K562 (cell line): ENCODE results near the gene OLFML2B. TPM values are rescaled to one million over a fixed set of nuclear protein-coding genes. Genes with fewer than 3 reads are reported as not detected.

Experiments used
- ATAC-seq: fragments of 200-7000 bp; cut with Tn5 transposase; 3 replicates; pipeline ENCODE4 v1.9.1; 2020; ENCODE audit warnings: moderate library complexity
- BruUV-seq: library from RNA; stranded (reverse); fragments of 400-500 nt; replicated peaks from 2 replicates; lab custom pipeline; 2021; lab: Mats Ljungman, UMichigan
- CTCF ChIA-PET: fragments of 300-600 bp; formaldehyde crosslinking; extraction: SDS; loops from one replicate; lab custom pipeline; 2021; ENCODE audit warnings: low intra/inter-chr PET ratio; lab: Yijun Ruan, JAX
- POLR2A ChIA-PET: fragments of 300-600, 350-650 bp; sonication (Branson Sonifier 250); formaldehyde crosslinking; extraction: SDS; loops from one replicate; lab custom pipeline; 2021; ENCODE audit warnings: antibody characterized with exemption, inconsistent platforms; lab: Yijun Ruan, JAX
- DNase-seq, 4 experiments: peaks; one replicate each; pipeline versions ENCODE4 v3.0.0 to v3.0.0-alpha.2; 2011 to 2018; ENCODE audit warnings: low spot score in 3 of 4, mixed read lengths in 3 of 4; ENCODE audit errors: extremely low read depth in 1 of 4
- FAIRE-seq: peaks from 2 replicates; lab custom pipeline; 2011; peaks lifted over from hg19 to GRCh38; lab: Jason Lieb, UNC
- H2AFZ ChIP-seq: 2 replicates; pipeline ENCODE4 v1.6.0; 2011; ENCODE audit warnings: low read depth, low read length, control low read depth, inconsistent platforms
- H3K27ac ChIP-seq: fragments of 200-600 bp; 3 replicates; pipeline ENCODE4 v1.8.0; 2011; ENCODE audit warnings: low read depth, mild to moderate bottlenecking, control low read depth, inconsistent platforms, low read length, moderate library complexity, mixed read lengths; ENCODE audit errors: extremely low read depth
- H3K27me3 ChIP-seq, 2 experiments: fragments of 300-600 bp in 1 of 2; 2 replicates in 1 of 2; 3 replicates in 1 of 2; pipeline versions ENCODE4 v1.6.0 to v1.8.0; 2011; ENCODE audit warnings: inconsistent platforms in 2 of 2, low read length in 2 of 2, mild to moderate bottlenecking in 1 of 2, mixed read lengths in 1 of 2, moderate library complexity in 1 of 2; ENCODE audit not compliant: control insufficient read depth in 2 of 2, insufficient read depth in 2 of 2
- H3K36me3 ChIP-seq: fragments of 300-600 bp; 3 replicates; pipeline ENCODE4 v1.8.0; 2011; ENCODE audit warnings: mild to moderate bottlenecking, low read length, inconsistent platforms; ENCODE audit not compliant: control insufficient read depth, insufficient read depth
- H3K4me1 ChIP-seq, 2 experiments: fragments of 200-600 bp in 1 of 2; replicated peaks in 1 of 2; 2 replicates in 1 of 2; 3 replicates in 1 of 2; pipeline versions ENCODE4 v1.5.1 to v1.8.0; 2011; ENCODE audit warnings: inconsistent platforms in 2 of 2, low read length in 2 of 2, mild to moderate bottlenecking in 1 of 2, mixed read lengths in 1 of 2, moderate library complexity in 1 of 2; ENCODE audit not compliant: control insufficient read depth in 2 of 2, insufficient read depth in 2 of 2
- H3K4me2 ChIP-seq: 2 replicates; pipeline ENCODE4 v1.6.1; 2011; ENCODE audit warnings: low read length, control low read depth, inconsistent platforms, mixed read lengths; ENCODE audit not compliant: insufficient read depth
- H3K4me3 ChIP-seq: fragments of 200-600 bp; sonication (generic), shearing (Covaris generic); 2 replicates; pipeline ENCODE4 v1.5.1; 2016; ENCODE audit warnings: control low read depth, inconsistent platforms
- H3K79me2 ChIP-seq: fragments of 200-600 bp; 3 replicates; pipeline ENCODE4 v1.8.0; 2011; ENCODE audit warnings: low read length, inconsistent platforms; ENCODE audit not compliant: control insufficient read depth, insufficient read depth
- H3K9ac ChIP-seq, 2 experiments: 2 replicates each; pipeline versions ENCODE4 v1.6.0 to v1.6.1; 2011; ENCODE audit warnings: low read depth in 2 of 2, low read length in 2 of 2, control low read depth in 1 of 2, inconsistent platforms in 1 of 2, mild to moderate bottlenecking in 1 of 2, mixed read lengths in 1 of 2; ENCODE audit not compliant: insufficient read depth in 1 of 2
- H3K9me1 ChIP-seq: one replicate; pipeline ENCODE4 v1.6.0; 2011; ENCODE audit warnings: inconsistent platforms, mild to moderate bottlenecking, low read length, moderate library complexity; ENCODE audit not compliant: control insufficient read depth, insufficient read depth
- H3K9me3 ChIP-seq: replicated peaks from 2 replicates; pipeline ENCODE4 v1.5.1; 2011; ENCODE audit warnings: low read depth, low read length, inconsistent platforms; ENCODE audit not compliant: control insufficient read depth, insufficient read depth
- H4K20me1 ChIP-seq: replicated peaks from 2 replicates; pipeline ENCODE4 v1.6.1; 2011; ENCODE audit warnings: low read length, inconsistent platforms, mixed read lengths; ENCODE audit not compliant: control insufficient read depth, insufficient read depth
- FUS ChIP-seq: fragments of 200-400 bp; formaldehyde crosslinking; optimal IDR thresholded peaks from 2 replicates; pipeline ENCODE3; 2017; ENCODE audit warnings: low read depth, low read length
- PTRF ChIP-seq: fragments of 450-650 bp; IDR thresholded peaks from 2 replicates; pipeline ENCODE4 v1.6.1; 2016; ENCODE audit warnings: mild to moderate bottlenecking, missing genetic modification characterization, missing compliant biosample characterization
- ZFP1 ChIP-seq: fragments of 450-650 bp; formaldehyde crosslinking; IDR thresholded peaks from 2 replicates; pipeline ENCODE4 v1.4.0; 2020; ENCODE audit warnings: mild to moderate bottlenecking, mixed read lengths
- ZNF134 ChIP-seq: fragments of 250-450 bp; sonication (Bioruptor Pico); conservative IDR thresholded peaks from 2 replicates; pipeline ENCODE4 v1.4.0; 2020
- ZNF780A ChIP-seq: fragments of 250-450 bp; sonication (Bioruptor Pico); IDR thresholded peaks from 2 replicates; pipeline ENCODE4 v1.5.0; 2021; ENCODE audit warnings: mild to moderate bottlenecking
- in situ Hi-C: fragments of 300-500 bp; cut with MboI; formaldehyde crosslinking; loops from 4 replicates; pipeline ENCODE4 v1.15.0; 2018; ENCODE audit warnings: inconsistent platforms, mixed read lengths
- intact Hi-C: fragments of 100-400 bp; cut with micrococcal nuclease; formaldehyde crosslinking; loops from 2 replicates; pipeline ENCODE4 v1.14.2; 2022
- polyA plus RNA-seq, 8 experiments: library from polyadenylated mRNA; depleted of rRNA in 4 of 8; stranded (reverse) in 5 of 8; unstranded in 3 of 8; fragments of >200 nt; fragmentation: Nextera tagmentation in 2 of 8; fragmentation: Illumina TruSeq in 1 of 8; extraction: Ambion mirVana in 2 of 8; extraction: Trizol in 1 of 8; gene quantifications; 2 replicates each; pipeline versions ENCODE4 v1.2.1 to v1.2.3, GENCODE V29; 2011 to 2014; ENCODE audit warnings: inconsistent platforms in 1 of 8, missing spikeins in 1 of 8
- total RNA-seq, 7 experiments: library from RNA; depleted of rRNA in 6 of 7; stranded (reverse); fragments of >200 nt in 6 of 7; fragmentation: Illumina TruSeq in 2 of 7; extraction: Trizol in 2 of 7; gene quantifications; 2 replicates each; pipeline versions ENCODE4 v1.2.1 to v1.2.3, GENCODE V29; 2011 to 2021; ENCODE audit warnings: low replicate concordance in 1 of 7
- TF ChIP-seq, protein P1 (sequence below): fragments of 450-650 bp; formaldehyde crosslinking; IDR thresholded peaks from 2 replicates; pipeline ENCODE4 v1.4.0; 2022; ENCODE audit warnings: mild to moderate bottlenecking, moderate library complexity
- TF ChIP-seq, protein P2 (sequence below): fragments of 450-650 bp; IDR thresholded peaks from 2 replicates; pipeline ENCODE4 v1.6.1; 2016; ENCODE audit warnings: mild to moderate bottlenecking, moderate library complexity
- TF ChIP-seq, protein P3 (sequence below), 2 experiments: fragments of 450-650 bp in 1 of 2; sonication (generic) in 1 of 2; formaldehyde crosslinking; conservative IDR thresholded peaks; 2 replicates each; pipeline versions ENCODE4 v1.4.0 to v1.8.1; 2020 to 2022; ENCODE audit warnings: mild to moderate bottlenecking in 1 of 2, missing genetic modification reagents in 1 of 2

OLFML2B gene
- total and polyA plus RNA-seq, 9 of the 15 experiments (the other 6 are each of a cell fraction or from before 2014, with no cell fraction given): not detected

DNA sequence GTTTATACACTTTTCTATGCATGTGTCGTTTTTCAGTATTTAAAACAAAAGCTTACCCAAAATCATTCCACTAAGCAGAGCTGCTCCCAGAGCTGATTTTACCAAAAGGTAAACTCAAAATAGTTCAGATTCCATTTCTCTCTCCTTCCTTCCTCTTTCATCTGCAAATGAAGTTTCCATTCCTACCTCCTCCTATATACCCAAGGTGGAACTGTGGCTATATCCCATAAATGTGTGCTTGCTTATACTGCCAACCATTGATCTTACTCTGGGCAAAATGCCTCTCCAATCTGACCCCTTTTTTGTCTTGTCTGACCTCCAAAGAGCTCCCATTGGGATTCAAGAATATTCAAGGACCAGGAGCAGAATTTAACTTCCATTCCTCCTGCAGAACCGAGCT lies 9.5 kb downstream of the OLFML2B start (continued):
- TF ChIP-seq, protein P1, sequence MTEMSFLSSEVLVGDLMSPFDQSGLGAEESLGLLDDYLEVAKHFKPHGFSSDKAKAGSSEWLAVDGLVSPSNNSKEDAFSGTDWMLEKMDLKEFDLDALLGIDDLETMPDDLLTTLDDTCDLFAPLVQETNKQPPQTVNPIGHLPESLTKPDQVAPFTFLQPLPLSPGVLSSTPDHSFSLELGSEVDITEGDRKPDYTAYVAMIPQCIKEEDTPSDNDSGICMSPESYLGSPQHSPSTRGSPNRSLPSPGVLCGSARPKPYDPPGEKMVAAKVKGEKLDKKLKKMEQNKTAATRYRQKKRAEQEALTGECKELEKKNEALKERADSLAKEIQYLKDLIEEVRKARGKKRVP: no peak
- TF ChIP-seq ZNF134 (no peak), PTRF (tag) (no peak)

DNA sequence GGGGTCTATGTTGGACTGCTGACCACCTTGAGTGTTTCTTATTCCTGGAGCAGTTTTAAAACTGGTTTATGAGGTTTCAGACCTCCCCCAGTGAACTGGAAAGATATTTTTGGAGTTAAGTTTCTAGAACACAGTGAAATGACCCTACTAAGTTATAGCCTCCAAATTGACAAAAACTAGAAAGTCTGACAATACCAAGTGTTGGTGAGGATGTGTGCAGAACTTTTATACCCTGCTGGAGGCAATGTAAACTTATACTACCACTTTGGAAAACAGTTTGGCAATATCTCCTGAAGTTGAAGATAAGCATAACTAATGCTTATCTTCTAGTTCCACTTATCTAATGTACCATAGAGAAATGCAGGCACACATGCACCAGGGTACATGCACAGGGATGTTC lies 10.4 kb downstream of the OLFML2B start:
- intact Hi-C loops: no loop called here
- FAIRE-seq (no peak), DNase-seq (no peak), ATAC-seq (no peak)
- Histone ChIP-seq H3K4me2 (no peak overlapping the region), H3K36me3 (no peaks in the 10 kb centered on the region), H3K9ac (no peak overlapping the region), H3K4me1 (no peaks in the 10 kb centered on the region), H3K79me2 (no peaks in the 10 kb centered on the region), H3K27ac (no peak overlapping the region), H3K4me3 (no peak overlapping the region), H3K27me3 (peaks cover 3 to 50% of the 10 kb centered on the region in 2 experiments; a peak in 3 of 5 replicates), H2AFZ (no peak overlapping the region), H3K9me3 (no peaks in the 10 kb centered on the region), H3K9me1 (no peaks in the 10 kb centered on the region), H4K20me1 (no peaks in the 10 kb centered on the region)
- BruUV-seq: no TSS peak
- CTCF ChIA-PET: no interaction called here
- POLR2A ChIA-PET: interaction anchor here (0.6 to 1.1 kb wide), 2 partner anchors 10 to 205 kb away, joined by 3 to 6 read pairs; partner anchors contain the start of gene OLFML2B
- in situ Hi-C loops: loop anchor here (25.0 kb wide), 1 partner anchor 551 kb away; no protein-coding TSS in a partner anchor
- TF ChIP-seq FUS (no peak), ZFP1 (CRISPR knock-in tag) (peak; percentile 95), ZNF780A (CRISPR knock-in tag) (no peak)
- TF ChIP-seq, protein P2, sequence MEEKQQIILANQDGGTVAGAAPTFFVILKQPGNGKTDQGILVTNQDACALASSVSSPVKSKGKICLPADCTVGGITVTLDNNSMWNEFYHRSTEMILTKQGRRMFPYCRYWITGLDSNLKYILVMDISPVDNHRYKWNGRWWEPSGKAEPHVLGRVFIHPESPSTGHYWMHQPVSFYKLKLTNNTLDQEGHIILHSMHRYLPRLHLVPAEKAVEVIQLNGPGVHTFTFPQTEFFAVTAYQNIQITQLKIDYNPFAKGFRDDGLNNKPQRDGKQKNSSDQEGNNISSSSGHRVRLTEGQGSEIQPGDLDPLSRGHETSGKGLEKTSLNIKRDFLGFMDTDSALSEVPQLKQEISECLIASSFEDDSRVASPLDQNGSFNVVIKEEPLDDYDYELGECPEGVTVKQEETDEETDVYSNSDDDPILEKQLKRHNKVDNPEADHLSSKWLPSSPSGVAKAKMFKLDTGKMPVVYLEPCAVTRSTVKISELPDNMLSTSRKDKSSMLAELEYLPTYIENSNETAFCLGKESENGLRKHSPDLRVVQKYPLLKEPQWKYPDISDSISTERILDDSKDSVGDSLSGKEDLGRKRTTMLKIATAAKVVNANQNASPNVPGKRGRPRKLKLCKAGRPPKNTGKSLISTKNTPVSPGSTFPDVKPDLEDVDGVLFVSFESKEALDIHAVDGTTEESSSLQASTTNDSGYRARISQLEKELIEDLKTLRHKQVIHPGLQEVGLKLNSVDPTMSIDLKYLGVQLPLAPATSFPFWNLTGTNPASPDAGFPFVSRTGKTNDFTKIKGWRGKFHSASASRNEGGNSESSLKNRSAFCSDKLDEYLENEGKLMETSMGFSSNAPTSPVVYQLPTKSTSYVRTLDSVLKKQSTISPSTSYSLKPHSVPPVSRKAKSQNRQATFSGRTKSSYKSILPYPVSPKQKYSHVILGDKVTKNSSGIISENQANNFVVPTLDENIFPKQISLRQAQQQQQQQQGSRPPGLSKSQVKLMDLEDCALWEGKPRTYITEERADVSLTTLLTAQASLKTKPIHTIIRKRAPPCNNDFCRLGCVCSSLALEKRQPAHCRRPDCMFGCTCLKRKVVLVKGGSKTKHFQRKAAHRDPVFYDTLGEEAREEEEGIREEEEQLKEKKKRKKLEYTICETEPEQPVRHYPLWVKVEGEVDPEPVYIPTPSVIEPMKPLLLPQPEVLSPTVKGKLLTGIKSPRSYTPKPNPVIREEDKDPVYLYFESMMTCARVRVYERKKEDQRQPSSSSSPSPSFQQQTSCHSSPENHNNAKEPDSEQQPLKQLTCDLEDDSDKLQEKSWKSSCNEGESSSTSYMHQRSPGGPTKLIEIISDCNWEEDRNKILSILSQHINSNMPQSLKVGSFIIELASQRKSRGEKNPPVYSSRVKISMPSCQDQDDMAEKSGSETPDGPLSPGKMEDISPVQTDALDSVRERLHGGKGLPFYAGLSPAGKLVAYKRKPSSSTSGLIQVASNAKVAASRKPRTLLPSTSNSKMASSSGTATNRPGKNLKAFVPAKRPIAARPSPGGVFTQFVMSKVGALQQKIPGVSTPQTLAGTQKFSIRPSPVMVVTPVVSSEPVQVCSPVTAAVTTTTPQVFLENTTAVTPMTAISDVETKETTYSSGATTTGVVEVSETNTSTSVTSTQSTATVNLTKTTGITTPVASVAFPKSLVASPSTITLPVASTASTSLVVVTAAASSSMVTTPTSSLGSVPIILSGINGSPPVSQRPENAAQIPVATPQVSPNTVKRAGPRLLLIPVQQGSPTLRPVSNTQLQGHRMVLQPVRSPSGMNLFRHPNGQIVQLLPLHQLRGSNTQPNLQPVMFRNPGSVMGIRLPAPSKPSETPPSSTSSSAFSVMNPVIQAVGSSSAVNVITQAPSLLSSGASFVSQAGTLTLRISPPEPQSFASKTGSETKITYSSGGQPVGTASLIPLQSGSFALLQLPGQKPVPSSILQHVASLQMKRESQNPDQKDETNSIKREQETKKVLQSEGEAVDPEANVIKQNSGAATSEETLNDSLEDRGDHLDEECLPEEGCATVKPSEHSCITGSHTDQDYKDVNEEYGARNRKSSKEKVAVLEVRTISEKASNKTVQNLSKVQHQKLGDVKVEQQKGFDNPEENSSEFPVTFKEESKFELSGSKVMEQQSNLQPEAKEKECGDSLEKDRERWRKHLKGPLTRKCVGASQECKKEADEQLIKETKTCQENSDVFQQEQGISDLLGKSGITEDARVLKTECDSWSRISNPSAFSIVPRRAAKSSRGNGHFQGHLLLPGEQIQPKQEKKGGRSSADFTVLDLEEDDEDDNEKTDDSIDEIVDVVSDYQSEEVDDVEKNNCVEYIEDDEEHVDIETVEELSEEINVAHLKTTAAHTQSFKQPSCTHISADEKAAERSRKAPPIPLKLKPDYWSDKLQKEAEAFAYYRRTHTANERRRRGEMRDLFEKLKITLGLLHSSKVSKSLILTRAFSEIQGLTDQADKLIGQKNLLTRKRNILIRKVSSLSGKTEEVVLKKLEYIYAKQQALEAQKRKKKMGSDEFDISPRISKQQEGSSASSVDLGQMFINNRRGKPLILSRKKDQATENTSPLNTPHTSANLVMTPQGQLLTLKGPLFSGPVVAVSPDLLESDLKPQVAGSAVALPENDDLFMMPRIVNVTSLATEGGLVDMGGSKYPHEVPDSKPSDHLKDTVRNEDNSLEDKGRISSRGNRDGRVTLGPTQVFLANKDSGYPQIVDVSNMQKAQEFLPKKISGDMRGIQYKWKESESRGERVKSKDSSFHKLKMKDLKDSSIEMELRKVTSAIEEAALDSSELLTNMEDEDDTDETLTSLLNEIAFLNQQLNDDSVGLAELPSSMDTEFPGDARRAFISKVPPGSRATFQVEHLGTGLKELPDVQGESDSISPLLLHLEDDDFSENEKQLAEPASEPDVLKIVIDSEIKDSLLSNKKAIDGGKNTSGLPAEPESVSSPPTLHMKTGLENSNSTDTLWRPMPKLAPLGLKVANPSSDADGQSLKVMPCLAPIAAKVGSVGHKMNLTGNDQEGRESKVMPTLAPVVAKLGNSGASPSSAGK: no peak
- TF ChIP-seq, protein P3, sequence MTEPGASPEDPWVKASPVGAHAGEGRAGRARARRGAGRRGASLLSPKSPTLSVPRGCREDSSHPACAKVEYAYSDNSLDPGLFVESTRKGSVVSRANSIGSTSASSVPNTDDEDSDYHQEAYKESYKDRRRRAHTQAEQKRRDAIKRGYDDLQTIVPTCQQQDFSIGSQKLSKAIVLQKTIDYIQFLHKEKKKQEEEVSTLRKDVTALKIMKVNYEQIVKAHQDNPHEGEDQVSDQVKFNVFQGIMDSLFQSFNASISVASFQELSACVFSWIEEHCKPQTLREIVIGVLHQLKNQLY (CRISPR knock-in tag; conservative IDR thresholded peaks at IDR 0.05): no peak
